Measurements from ENCODE around the gene COL28A1. TPM values are rescaled to one million over a fixed set of nuclear protein-coding genes. Genes with fewer than 3 reads are reported as not detected.

The COL28A1 gene
- total RNA-seq, 1 donor from 2014 or later, result not detected

DNA sequence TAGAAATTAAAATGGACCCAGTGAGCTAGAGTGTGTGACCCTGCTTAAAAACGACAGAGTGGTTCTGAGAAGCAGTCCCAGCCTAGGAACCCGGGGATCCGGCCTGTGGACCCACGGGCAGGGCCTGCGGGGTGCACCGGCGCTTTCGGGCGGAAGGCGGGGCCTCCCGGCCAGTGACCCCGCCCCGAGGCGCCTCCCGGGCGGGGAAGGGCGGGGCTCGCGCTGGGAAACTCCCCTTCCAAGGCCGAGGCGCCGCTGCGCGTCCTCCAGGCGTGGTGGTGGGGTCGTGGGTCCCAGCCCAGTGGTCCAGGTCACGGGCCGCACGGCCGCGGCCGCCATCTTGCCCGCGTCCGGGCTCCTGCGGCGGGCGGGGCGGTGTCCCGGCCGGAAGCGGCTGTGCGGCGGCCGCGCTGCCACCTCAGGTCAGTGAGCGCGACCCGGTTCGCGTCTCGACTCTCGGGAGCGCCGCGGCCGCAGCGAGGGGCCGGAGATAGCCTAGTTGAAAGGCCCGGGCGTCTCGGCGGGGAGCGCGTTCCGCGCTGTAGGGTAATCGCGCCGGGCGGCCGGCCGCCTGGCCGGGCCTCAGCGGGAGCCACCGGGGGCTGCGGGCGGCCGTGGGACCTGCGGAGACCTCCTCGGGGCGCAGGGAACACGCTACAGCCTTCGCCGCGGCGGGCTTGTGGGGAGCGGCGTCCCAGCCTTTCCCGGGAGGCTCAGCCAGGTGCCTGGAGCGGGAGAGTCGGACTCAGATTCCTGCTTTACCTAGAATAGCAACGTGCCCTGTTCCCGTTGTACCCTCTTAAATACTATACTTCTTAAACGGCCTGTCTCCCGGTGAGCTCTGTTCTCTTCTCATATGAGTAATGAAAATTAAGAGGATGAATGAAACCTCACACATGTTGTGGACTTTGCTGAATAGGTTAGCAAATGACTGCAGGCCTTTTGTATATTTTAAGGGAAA, 31.3 kb upstream of the COL28A1 start, which contains the start of gene MIOS:
Gene MIOS (plus strand): TSS at position 234 of the 961 bp plus-strand sequence. CDS start 5,592 bp downstream, outside the sequence.
- Mint-ChIP-seq H3K36me3 (ENCODE audit: low read depth, unreplicated experiment) (peaks cover 14% of the 10 kb centered on the region), H3K9me3 (ENCODE audit: unreplicated experiment) (no peaks in the 10 kb centered on the region), H3K4me3 (ENCODE audit: unreplicated experiment) (peak within 1 kb of the TSS; percentile 94), H3K27me3 (ENCODE audit: unreplicated experiment) (peaks cover 5% of the 10 kb centered on the region), H3K27ac (ENCODE audit: unreplicated experiment) (peak within 1 kb of the TSS; percentile 77), H3K4me1 (ENCODE audit: unreplicated experiment) (peaks cover 23% of the 10 kb centered on the region)
- peak; percentile 86 for DNase-seq (ENCODE audit: low spot score)
- TF ChIP-seq CTCF (IDR thresholded peaks at IDR 0.05; ENCODE audit: unreplicated experiment), result no peak

- Mint-ChIP-seq H3K4me1 (ENCODE audit: unreplicated experiment) (peaks cover 23% of the 10 kb centered on the region), H3K27ac (ENCODE audit: unreplicated experiment) (no peak overlapping the region), H3K9me3 (ENCODE audit: unreplicated experiment) (no peaks in the 10 kb centered on the region), H3K27me3 (ENCODE audit: unreplicated experiment) (peaks cover 5% of the 10 kb centered on the region), H3K36me3 (ENCODE audit: low read depth, unreplicated experiment) (peaks cover 14% of the 10 kb centered on the region), H3K4me3 (ENCODE audit: unreplicated experiment) (no peak overlapping the region)
- TF ChIP-seq CTCF (IDR thresholded peaks at IDR 0.05; ENCODE audit: unreplicated experiment), result no peak
- peak; percentile 10 for DNase-seq (ENCODE audit: low spot score)
Measured at GRCh38 chr7:7565746-7566650, 30.3 kb upstream of the COL28A1 start.

GRCh38 chr7:7565018-7565680, 29.5 kb upstream of the COL28A1 start:
- H3K36me3 Mint-ChIP-seq (ENCODE audit: low read depth, unreplicated experiment), result peaks cover 12% of the 10 kb centered on the region

DNA sequence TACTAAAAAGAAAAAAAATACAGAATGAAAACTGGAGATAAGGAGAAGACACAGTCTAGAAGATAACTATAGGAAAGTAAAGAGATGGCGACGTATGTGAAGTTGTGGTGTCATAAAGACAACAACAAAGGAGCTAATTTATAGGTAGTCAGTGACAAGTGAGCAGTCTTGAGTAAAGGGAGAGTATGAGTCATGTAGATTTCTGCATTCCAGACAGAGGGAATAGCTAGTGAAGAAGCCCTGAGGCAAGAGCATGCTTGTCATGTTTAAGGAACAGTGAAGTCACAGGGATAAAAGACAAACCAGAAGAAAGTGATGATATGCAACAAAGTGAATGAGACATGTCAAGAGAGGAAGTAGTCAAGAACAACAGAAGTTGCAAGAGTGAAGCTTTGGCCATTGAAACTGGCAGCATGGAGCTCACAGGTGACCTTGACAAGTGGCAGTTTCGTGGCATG, 28.7 kb upstream of the COL28A1 start:
- Mint-ChIP-seq H3K4me1 (ENCODE audit: unreplicated experiment) (peaks cover 19% of the 10 kb centered on the region), H3K36me3 (ENCODE audit: low read depth, unreplicated experiment) (peaks cover 4% of the 10 kb centered on the region), H3K27me3 (ENCODE audit: unreplicated experiment) (peaks cover 3% of the 10 kb centered on the region), H3K27ac (ENCODE audit: unreplicated experiment) (no peak overlapping the region), H3K9me3 (ENCODE audit: unreplicated experiment) (no peaks in the 10 kb centered on the region), H3K4me3 (ENCODE audit: unreplicated experiment) (no peak overlapping the region)
- TF ChIP-seq CTCF (IDR thresholded peaks at IDR 0.05; ENCODE audit: unreplicated experiment), result no peak
- no peak for DNase-seq (ENCODE audit: low spot score)

More at GRCh38 chr7:7565018-7565680, 29.5 kb upstream of the COL28A1 start:
- no peak for TF ChIP-seq CTCF (IDR thresholded peaks at IDR 0.05; ENCODE audit: unreplicated experiment)
- H3K4me3 Mint-ChIP-seq (ENCODE audit: unreplicated experiment), result no peak overlapping the region
- peaks cover 5% of the 10 kb centered on the region for H3K27me3 Mint-ChIP-seq (ENCODE audit: unreplicated experiment)
- no peaks in the 10 kb centered on the region for H3K9me3 Mint-ChIP-seq (ENCODE audit: unreplicated experiment)
- peaks cover 23% of the 10 kb centered on the region for H3K4me1 Mint-ChIP-seq (ENCODE audit: unreplicated experiment)
- DNase-seq (ENCODE audit: low spot score), result no peak
- no peak overlapping the region for H3K27ac Mint-ChIP-seq (ENCODE audit: unreplicated experiment)
